Ascending aorta (tissue), 2 donors: ENCODE measurements around the gene ZNF385C. TPM values are rescaled to one million over a fixed set of nuclear protein-coding genes. Genes with fewer than 3 reads are reported as not detected.

Experiments
- DNase-seq, 2 donors: peaks; one replicate each; pipeline ENCODE4 v3.0.0-alpha.2; 2019; ENCODE audit warnings: low spot score in 2 of 2
- H3K27ac ChIP-seq, 2 donors: fragments of 200-600 bp; sonication (generic); one replicate each; pipeline ENCODE4 v1.5.1; 2016 to 2017; ENCODE audit warnings: mild to moderate bottlenecking in 1 of 2
- H3K27me3 ChIP-seq: fragments of 200-600 bp; sonication (generic); one replicate; pipeline ENCODE4 v1.5.1; 2017
- H3K36me3 ChIP-seq, 2 donors: fragments of 200-600 bp; sonication (generic); one replicate each; pipeline ENCODE4 v1.5.1; 2016
- H3K4me1 ChIP-seq, 2 donors: fragments of 200-600 bp; sonication (generic); one replicate each; pipeline ENCODE4 v1.5.1; 2016 to 2017; ENCODE audit warnings: mild to moderate bottlenecking in 1 of 2
- H3K4me3 ChIP-seq, 2 donors: fragments of 200-600 bp; sonication (generic); one replicate each; pipeline ENCODE4 v1.5.1; 2016 to 2017; ENCODE audit warnings: mild to moderate bottlenecking in 1 of 2
- H3K9me3 ChIP-seq, 2 donors: fragments of 200-600 bp; sonication (generic); one replicate each; pipeline ENCODE4 v1.5.1; 2016
- intact Hi-C: fragments of 100-400 bp; cut with DNase I; formaldehyde crosslinking; loops from one replicate; pipeline ENCODE4 v1.15.1; 2023
- total RNA-seq: library from RNA; depleted of rRNA; stranded (reverse); fragments of >200 nt; gene quantifications from one replicate; pipeline ENCODE4 v1.1.0, GENCODE V29; 2016
- TF ChIP-seq, protein P1 (sequence below), 3 experiments: fragments of 200-600 bp in 2 of 3; fragments of 450-650 bp in 1 of 3; sonication (generic) in 2 of 3; IDR thresholded peaks; one replicate each; pipeline ENCODE4 v1.5.1; 2016 to 2019; ENCODE audit warnings: antibody characterized with exemption in 3 of 3, mild to moderate bottlenecking in 1 of 3, moderate library complexity in 1 of 3

ZNF385C gene
- total RNA-seq, 1 donor from 2014 or later, result not detected

DNA sequence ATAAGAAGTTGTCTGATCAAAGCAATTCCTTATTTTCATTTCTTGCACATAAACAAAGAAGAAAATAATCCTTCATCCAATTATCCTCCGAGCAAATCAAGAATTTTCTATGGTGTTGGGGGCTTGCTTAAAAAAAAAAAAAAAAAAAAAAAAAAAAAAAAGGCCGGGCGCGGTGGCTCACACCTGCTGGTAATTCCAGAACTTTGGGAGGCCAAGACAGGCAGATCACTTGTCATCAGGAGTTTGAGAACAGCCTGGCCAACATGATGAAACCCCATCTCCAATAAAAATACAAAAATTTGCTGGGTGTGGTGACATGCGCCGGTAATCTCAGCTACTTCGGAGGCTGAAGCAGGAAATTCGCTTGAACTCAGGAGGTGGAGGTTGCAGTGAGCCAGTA, 112.4 kb downstream of the ZNF385C start:
- intact Hi-C loops, result no loop called here
- Histone ChIP-seq H3K27me3 (no peaks in the 10 kb centered on the region), H3K36me3 (peaks cover 90 to 97% of the 10 kb centered on the region in 2 donors), H3K4me3 (no peak overlapping the region), H3K9me3 (no peaks in the 10 kb centered on the region), H3K4me1 (no peaks in the 10 kb centered on the region), H3K27ac (no peak overlapping the region)
- DNase-seq, result no peak
- TF ChIP-seq, protein P1, sequence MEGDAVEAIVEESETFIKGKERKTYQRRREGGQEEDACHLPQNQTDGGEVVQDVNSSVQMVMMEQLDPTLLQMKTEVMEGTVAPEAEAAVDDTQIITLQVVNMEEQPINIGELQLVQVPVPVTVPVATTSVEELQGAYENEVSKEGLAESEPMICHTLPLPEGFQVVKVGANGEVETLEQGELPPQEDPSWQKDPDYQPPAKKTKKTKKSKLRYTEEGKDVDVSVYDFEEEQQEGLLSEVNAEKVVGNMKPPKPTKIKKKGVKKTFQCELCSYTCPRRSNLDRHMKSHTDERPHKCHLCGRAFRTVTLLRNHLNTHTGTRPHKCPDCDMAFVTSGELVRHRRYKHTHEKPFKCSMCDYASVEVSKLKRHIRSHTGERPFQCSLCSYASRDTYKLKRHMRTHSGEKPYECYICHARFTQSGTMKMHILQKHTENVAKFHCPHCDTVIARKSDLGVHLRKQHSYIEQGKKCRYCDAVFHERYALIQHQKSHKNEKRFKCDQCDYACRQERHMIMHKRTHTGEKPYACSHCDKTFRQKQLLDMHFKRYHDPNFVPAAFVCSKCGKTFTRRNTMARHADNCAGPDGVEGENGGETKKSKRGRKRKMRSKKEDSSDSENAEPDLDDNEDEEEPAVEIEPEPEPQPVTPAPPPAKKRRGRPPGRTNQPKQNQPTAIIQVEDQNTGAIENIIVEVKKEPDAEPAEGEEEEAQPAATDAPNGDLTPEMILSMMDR (IDR thresholded peaks at IDR 0.05), result no peak

DNA sequence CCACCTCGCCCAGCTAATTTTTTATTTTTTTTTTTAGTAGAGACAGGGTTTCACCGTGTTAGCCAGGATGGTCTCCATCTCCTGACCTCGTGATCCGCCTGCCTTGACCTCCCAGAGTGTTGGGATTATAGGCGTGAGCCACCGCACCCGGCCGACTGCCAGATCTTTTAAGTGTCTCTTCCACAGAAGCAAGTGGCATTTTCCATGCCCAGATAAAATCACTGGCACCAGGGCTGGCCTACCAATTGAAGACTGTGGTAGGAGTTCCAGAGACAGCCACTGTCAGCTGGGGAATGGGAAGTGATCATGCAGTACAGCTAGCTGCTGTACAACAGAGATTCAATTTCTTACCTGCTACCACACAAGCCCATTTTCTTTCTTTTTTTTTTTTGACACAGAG, 113.8 kb downstream of the ZNF385C start:
- intact Hi-C loops, result no loop called here
- Histone ChIP-seq H3K27ac (no peak overlapping the region), H3K27me3 (no peaks in the 10 kb centered on the region), H3K36me3 (peaks cover 89 to 96% of the 10 kb centered on the region in 2 donors), H3K4me1 (no peaks in the 10 kb centered on the region), H3K4me3 (no peak overlapping the region), H3K9me3 (no peaks in the 10 kb centered on the region)
- TF ChIP-seq, protein P1 (IDR thresholded peaks at IDR 0.05), result no peak
- DNase-seq, result no peak

- intact Hi-C loops, result no loop called here
- no peak for DNase-seq
- no peak overlapping the region for H3K27ac ChIP-seq
Measured at GRCh38 chr17:41982026-41982760, 116.1 kb downstream of the ZNF385C start.

GRCh38 chr17:41977991-41978390, 120.3 kb downstream of the ZNF385C start:
- DNase-seq, result no peak
- Histone ChIP-seq H3K27me3 (no peaks in the 10 kb centered on the region), H3K4me3 (no peak overlapping the region), H3K27ac (no peak overlapping the region), H3K36me3 (peaks cover 82 to 98% of the 10 kb centered on the region in 2 donors), H3K9me3 (no peaks in the 10 kb centered on the region), H3K4me1 (no peaks in the 10 kb centered on the region)
- TF ChIP-seq, protein P1 (IDR thresholded peaks at IDR 0.05), result no peak
- intact Hi-C loops, result no loop called here

More at GRCh38 chr17:41982026-41982760, 116.1 kb downstream of the ZNF385C start:
- no peaks in the 10 kb centered on the region for H3K27me3 ChIP-seq
- no peaks in the 10 kb centered on the region for H3K4me1 ChIP-seq
- no peaks in the 10 kb centered on the region for H3K9me3 ChIP-seq
- H3K36me3 ChIP-seq, result peaks cover 82 to 96% of the 10 kb centered on the region in 2 donors
- TF ChIP-seq, protein P1 (IDR thresholded peaks at IDR 0.05), result no peak
- H3K4me3 ChIP-seq, result no peak overlapping the region

DNA sequence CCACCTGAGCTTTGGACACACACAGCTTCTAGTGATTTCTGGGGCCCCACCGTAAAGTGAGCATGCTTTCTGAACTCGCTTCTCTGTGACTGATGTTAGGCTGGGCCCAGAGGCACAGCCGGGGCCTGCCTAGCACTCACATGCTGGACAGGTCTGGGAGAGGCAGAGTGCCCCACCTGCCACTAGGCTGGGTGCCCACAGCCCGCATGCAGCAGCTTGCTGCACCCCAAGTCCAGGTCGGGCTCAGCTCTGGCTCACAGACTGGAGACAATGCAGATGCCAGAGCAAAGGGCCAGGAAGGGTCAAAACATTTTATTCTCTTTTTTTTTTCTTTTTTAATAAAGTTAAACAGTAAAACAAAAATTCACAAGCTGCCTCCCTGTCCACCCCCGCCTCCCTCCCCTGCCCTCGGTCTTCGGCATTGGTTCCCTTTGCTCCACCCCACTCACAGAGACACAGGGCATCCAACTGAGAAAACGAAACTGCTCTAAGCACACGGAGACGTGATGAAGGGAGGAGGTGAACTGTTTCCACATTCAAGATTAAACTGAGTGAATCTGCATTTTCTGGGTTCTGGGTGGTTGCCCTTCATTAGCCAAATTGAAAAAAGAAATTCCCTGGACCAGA, 122.0 kb downstream of the ZNF385C start:
- H3K36me3 ChIP-seq, result peaks cover 71 to 97% of the 10 kb centered on the region in 2 donors
- TF ChIP-seq, protein P1 (IDR thresholded peaks at IDR 0.05), result no peak
- no peak overlapping the region for H3K27ac ChIP-seq
- intact Hi-C loops, result no loop called here
- H3K4me1 ChIP-seq, result no peaks in the 10 kb centered on the region
- H3K27me3 ChIP-seq, result no peaks in the 10 kb centered on the region
- DNase-seq, result no peak
- H3K4me3 ChIP-seq, result no peak overlapping the region
- H3K9me3 ChIP-seq, result no peaks in the 10 kb centered on the region

Other genes starting within 250 kb of the ZNF385C start
- gene KLHL11, start 233.1 kb downstream of the ZNF385C start, total RNA-seq, result 8.9 TPM
- 64.4 TPM for gene ACLY, start 179.5 kb downstream of the ZNF385C start, total RNA-seq
- not detected for gene ODAD4, start 167.9 kb downstream of the ZNF385C start, total RNA-seq
- gene CNP, start 131.7 kb downstream of the ZNF385C start, total RNA-seq, result 72.9 TPM
- gene DNAJC7, start 81.0 kb downstream of the ZNF385C start, total RNA-seq, result 79.7 TPM
- gene NKIRAS2, start 78.4 kb downstream of the ZNF385C start, total RNA-seq, result 63.6 TPM
- gene C17orf113, start 47.9 kb downstream of the ZNF385C start, total RNA-seq, result 0.21 TPM
- gene DHX58, start 14.2 kb upstream of the ZNF385C start, total RNA-seq, result 1.7 TPM
- 94.3 TPM for gene KAT2A, start 22.9 kb upstream of the ZNF385C start, total RNA-seq
- gene HSPB9, start 24.3 kb upstream of the ZNF385C start, total RNA-seq, result not detected
- 137 TPM for gene RAB5C, start 56.5 kb upstream of the ZNF385C start, total RNA-seq
- gene KCNH4, start 82.7 kb upstream of the ZNF385C start, total RNA-seq, result not detected
- gene HCRT, start 87.0 kb upstream of the ZNF385C start, total RNA-seq, result not detected
- 94.3 TPM for gene GHDC, start 96.0 kb upstream of the ZNF385C start, total RNA-seq
- gene STAT5B, start 177.9 kb upstream of the ZNF385C start, total RNA-seq, result 80.6 TPM
- gene STAT5A, start 190.0 kb upstream of the ZNF385C start, total RNA-seq, result 105 TPM